Chondrocyte (in vitro differentiated cells): ENCODE measurements around the gene POLN. TPM values are rescaled to one million over a fixed set of nuclear protein-coding genes. Genes with fewer than 3 reads are reported as not detected.

Experiments used
- DNase-seq: peaks from one replicate; pipeline ENCODE4 v3.0.0; 2021; ENCODE audit warnings: mixed read lengths, low spot score
- H3K27ac Mint-ChIP-seq: one replicate; pipeline ENCODE4 v1.8.0; 2021; ENCODE audit warnings: mild to moderate bottlenecking, moderate library complexity, mixed read lengths; ENCODE audit not compliant: unreplicated experiment
- H3K27me3 Mint-ChIP-seq: 2 replicates; pipeline ENCODE4 v1.8.0; 2021; ENCODE audit warnings: low read depth, mixed read lengths
- H3K36me3 Mint-ChIP-seq: 2 replicates; pipeline ENCODE4 v1.8.0; 2021; ENCODE audit warnings: low read depth, mixed read lengths
- H3K4me1 Mint-ChIP-seq: 2 replicates; pipeline ENCODE4 v1.8.0; 2021; ENCODE audit warnings: low read depth, mild to moderate bottlenecking, mixed read lengths
- H3K4me3 Mint-ChIP-seq: one replicate; pipeline ENCODE4 v1.8.0; 2021; ENCODE audit warnings: mild to moderate bottlenecking, moderate library complexity, mixed read lengths; ENCODE audit not compliant: unreplicated experiment
- H3K9me3 Mint-ChIP-seq: 2 replicates; pipeline ENCODE4 v1.8.0; 2021; ENCODE audit warnings: low read depth, mixed read lengths
- total RNA-seq: library from RNA; stranded (reverse); gene quantifications from 3 replicates; pipeline ENCODE4 v1.2.1, GENCODE V29; 2021
- TF ChIP-seq, protein P1 (sequence below): fragments of 200-600 bp; sonication (generic); IDR thresholded peaks from 2 replicates; pipeline ENCODE4 v1.5.0; 2021; ENCODE audit warnings: antibody characterized with exemption, mild to moderate bottlenecking, moderate library complexity

Gene POLN
- total RNA-seq, 1 donor from 2014 or later: 5.5 TPM

DNA sequence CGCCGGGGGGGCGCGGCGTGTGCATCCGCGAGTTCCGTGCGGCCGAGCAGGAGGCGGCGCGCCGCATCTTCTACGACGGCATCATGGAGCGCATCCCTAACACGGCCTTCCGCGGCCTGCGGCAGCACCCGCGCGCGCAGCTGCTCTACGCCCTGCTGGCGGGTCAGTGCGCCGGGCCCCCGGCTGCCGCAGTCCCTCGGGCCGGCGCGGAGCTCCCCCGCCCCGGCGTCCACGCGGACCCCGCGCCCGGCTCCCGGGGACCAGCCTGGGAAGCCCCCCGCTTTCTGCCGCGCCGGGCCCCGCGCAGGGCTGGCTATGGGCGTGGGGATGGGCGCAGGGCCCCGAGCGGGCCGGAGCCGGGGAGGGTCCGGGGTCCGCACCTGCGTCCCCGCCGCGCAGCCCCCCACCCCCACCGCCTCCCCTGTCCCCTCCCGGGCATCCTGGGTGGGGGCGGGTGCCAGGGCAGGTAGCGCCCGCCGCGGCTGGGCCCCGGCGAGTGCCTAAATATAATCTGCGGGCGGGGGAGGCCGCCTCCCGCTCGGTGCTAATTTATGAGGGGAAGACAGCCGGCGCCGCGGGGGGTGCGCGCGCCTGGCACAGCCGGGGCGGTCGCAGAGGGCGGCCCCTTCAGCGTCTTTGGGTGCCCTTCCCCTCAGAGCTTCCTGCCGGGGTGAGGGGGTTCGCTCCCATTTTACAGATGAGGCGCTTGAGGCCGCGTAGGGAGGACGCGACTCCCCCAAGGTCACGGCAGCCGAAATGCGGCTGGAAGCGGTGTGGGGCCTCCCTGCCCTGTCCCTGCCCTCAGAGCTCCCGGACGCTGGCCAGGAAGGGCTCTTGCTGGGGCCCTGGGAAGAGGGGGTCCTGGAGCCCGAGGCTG is 182.0 kb downstream of the POLN start:
- peaks cover 21% of the 10 kb centered on the region for H3K27me3 Mint-ChIP-seq
- H3K4me1 Mint-ChIP-seq: no peaks in the 10 kb centered on the region
- H3K9me3 Mint-ChIP-seq: no peaks in the 10 kb centered on the region
- H3K27ac Mint-ChIP-seq: no peak overlapping the region
- H3K4me3 Mint-ChIP-seq: peak overlapping the region; percentile 12
- TF ChIP-seq, protein P1, sequence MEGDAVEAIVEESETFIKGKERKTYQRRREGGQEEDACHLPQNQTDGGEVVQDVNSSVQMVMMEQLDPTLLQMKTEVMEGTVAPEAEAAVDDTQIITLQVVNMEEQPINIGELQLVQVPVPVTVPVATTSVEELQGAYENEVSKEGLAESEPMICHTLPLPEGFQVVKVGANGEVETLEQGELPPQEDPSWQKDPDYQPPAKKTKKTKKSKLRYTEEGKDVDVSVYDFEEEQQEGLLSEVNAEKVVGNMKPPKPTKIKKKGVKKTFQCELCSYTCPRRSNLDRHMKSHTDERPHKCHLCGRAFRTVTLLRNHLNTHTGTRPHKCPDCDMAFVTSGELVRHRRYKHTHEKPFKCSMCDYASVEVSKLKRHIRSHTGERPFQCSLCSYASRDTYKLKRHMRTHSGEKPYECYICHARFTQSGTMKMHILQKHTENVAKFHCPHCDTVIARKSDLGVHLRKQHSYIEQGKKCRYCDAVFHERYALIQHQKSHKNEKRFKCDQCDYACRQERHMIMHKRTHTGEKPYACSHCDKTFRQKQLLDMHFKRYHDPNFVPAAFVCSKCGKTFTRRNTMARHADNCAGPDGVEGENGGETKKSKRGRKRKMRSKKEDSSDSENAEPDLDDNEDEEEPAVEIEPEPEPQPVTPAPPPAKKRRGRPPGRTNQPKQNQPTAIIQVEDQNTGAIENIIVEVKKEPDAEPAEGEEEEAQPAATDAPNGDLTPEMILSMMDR: no peak
- no peak for DNase-seq
- H3K36me3 Mint-ChIP-seq: no peaks in the 10 kb centered on the region

DNA sequence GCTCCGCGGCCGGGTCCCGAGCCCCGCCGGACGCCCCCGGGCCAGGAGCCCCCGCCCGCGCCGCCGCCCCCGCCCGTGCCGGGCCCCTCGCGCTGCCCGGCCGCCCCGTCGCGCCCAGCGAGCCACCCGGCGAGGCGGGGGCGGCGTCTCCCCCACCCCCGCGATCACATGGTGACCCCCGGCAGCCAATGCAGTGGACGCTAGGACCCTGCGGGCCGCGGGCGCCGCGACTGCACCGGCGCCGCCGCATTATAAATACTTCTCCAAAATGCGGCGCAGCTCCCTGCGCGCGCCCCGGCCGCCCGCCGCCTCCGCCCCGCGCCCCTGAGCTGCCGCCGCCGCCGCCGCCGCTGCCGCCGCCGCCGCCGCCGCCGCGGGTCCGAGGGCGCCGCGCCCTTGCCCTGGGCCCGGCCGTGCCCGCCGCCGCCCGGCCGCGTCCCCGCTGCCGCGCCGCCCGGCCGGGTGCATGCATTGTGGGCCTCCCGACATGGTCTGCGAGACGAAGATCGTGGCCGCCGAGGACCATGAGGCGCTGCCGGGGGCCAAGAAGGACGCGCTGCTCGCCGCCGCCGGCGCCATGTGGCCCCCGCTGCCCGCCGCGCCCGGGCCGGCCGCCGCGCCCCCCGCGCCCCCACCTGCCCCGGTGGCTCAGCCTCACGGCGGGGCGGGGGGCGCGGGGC is 182.7 kb downstream of the POLN start, which contains the start of gene NAT8L:
Gene NAT8L (plus strand): TSS at position 282 of the 680 bp plus-strand sequence. CDS start 185 bp downstream, at position 467.
- no peak within 1 kb of the TSS for H3K4me3 Mint-ChIP-seq
- no peaks in the 10 kb centered on the region for H3K9me3 Mint-ChIP-seq
- no peak for DNase-seq
- no peaks in the 10 kb centered on the region for H3K36me3 Mint-ChIP-seq
- TF ChIP-seq, protein P1: no peak
- H3K27me3 Mint-ChIP-seq: peaks cover 22% of the 10 kb centered on the region
- H3K4me1 Mint-ChIP-seq: no peaks in the 10 kb centered on the region
- no peak within 1 kb of the TSS for H3K27ac Mint-ChIP-seq

DNA sequence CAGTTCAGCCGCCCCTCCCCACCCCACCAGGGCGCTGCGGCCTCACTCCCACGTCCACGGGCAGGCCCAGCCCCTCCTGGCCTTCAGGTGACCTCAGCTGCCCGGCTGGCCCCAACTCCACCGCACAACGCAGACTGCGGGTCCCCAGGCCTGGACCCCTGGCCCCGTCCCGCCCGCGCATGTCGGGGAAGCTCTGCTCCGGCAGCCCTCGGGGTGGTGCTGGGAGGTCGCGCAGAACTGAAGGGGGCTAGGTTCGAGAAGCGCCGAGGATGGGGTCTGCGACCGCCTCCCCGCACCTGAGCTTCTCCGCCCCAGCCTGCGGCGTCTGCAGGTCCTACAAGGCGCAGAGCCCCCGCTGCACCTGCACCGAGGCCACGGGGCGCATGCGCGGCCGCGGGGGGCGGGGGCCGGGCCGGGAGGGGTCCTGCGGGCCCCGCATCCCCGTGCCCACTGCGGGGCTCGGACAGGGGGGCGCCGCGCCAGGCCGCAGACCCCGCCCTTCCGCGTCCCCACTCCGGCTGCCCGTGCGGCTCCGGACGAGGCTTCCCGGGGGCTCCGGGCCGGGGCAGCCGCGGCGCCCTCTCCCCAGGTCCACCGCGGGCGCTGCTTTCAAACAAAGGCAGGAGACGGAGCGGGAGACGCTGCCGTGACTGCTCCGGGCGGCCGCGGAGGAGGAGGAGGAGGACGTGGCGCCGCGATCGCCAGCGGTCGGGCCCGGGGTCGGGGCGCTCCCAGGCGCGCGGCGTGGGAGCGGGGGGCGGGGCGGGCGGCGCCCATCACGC is 183.5 kb downstream of the POLN start:
- TF ChIP-seq, protein P1: no peak
- no peaks in the 10 kb centered on the region for H3K36me3 Mint-ChIP-seq
- no peaks in the 10 kb centered on the region for H3K9me3 Mint-ChIP-seq
- H3K27ac Mint-ChIP-seq: no peak overlapping the region
- H3K4me1 Mint-ChIP-seq: no peaks in the 10 kb centered on the region
- DNase-seq: no peak
- no peak overlapping the region for H3K4me3 Mint-ChIP-seq
- H3K27me3 Mint-ChIP-seq: peaks cover 26% of the 10 kb centered on the region

DNA sequence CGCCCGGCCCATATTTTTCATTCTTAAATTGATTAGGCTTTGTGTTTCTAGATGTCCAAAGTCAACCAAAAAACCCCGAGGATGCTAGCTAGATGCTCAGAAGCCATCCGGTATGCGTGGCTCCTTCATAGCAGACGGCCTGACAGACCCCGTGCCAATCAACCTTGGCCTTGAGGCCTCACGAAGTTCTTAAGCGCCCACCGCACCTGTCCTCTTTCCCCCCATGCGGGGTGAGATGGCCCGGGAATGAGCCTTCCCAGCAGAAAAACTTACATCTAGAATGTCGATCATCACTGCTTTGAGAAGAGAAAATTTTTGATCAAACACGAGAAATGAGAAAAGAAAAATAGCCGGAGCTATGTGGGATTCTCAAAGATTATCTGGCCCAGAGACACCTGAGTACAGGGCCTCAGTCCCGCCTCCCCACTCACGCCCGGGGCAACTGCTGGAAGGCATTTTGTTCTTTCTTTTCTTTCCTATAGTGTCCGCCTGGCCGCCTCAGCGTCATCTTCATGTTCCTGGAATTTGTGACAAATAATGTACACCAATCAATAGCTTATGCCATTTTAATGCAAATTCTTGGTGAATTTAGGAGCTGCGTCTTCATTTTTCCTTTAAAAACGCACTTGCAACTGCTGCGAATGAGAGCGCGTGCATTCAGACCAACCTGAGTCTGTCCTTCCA is 184.4 kb downstream of the POLN start:
- Mint-ChIP-seq H3K36me3 (no peaks in the 10 kb centered on the region), H3K4me3 (peak overlapping the region; percentile 56), H3K27ac (no peak overlapping the region), H3K9me3 (no peaks in the 10 kb centered on the region), H3K4me1 (no peaks in the 10 kb centered on the region), H3K27me3 (peaks cover 28% of the 10 kb centered on the region)
- DNase-seq: no peak
- TF ChIP-seq, protein P1: no peak
